GM18858 (cell line): ENCODE measurements around the gene RAB27A.

ENCODE experiments used
- ATAC-seq: cut with Tn5 transposase; IDR thresholded peaks from one replicate; pipeline ENCODE4 v1.9.1; 2021; ENCODE audit not compliant: unreplicated experiment

RAB27A gene

GRCh38 chr15:55230051-55230670 lies 59.5 kb downstream of the RAB27A start:
- no peak for ATAC-seq

- no peak for ATAC-seq
These were observed 63.5 kb downstream of the RAB27A start for GRCh38 chr15:55226127-55226526.

GRCh38 chr15:55224892-55225291 lies 64.7 kb downstream of the RAB27A start:
- no peak for ATAC-seq

GRCh38 chr15:55222588-55222987 lies 67.0 kb downstream of the RAB27A start:
- ATAC-seq = peak; percentile 70

- ATAC-seq = peak; percentile 30
These were observed 68.3 kb downstream of the RAB27A start for GRCh38 chr15:55221090-55222011.

- ATAC-seq = no peak
These were observed 69.0 kb downstream of the RAB27A start for GRCh38 chr15:55220606-55221005.

- no peak for ATAC-seq
These were observed 71.6 kb downstream of the RAB27A start for GRCh38 chr15:55218056-55218455.

GRCh38 chr15:55204464-55204863 lies 85.1 kb downstream of the RAB27A start:
- ATAC-seq = no peak

- ATAC-seq = no peak
These were observed 87.4 kb downstream of the RAB27A start for GRCh38 chr15:55202206-55202605.

- ATAC-seq = no peak
These were observed 90.9 kb downstream of the RAB27A start for GRCh38 chr15:55198706-55199105.

GRCh38 chr15:55197719-55198118 lies 91.9 kb downstream of the RAB27A start:
- no peak for ATAC-seq

GRCh38 chr15:55197362-55197705 lies 92.3 kb downstream of the RAB27A start:
- peak; percentile 3 for ATAC-seq

GRCh38 chr15:55196458-55197361 lies 92.9 kb downstream of the RAB27A start, which contains the start of gene RSL24D1:
Gene RSL24D1 (minus strand): TSS chr15:55196941. CDS start chr15:55196890, 51 bp downstream.
- ATAC-seq = peak; percentile 93

GRCh38 chr15:55195996-55196395 lies 93.6 kb downstream of the RAB27A start:
- ATAC-seq = no peak

- ATAC-seq = no peak
These were observed 95.4 kb downstream of the RAB27A start for GRCh38 chr15:55194256-55194655.

- no peak for ATAC-seq
These were observed 103.3 kb downstream of the RAB27A start for GRCh38 chr15:55186331-55186730.

- no peak for ATAC-seq
These were observed 105.9 kb downstream of the RAB27A start for GRCh38 chr15:55183679-55184078.

- no peak for ATAC-seq
These were observed 110.5 kb downstream of the RAB27A start for GRCh38 chr15:55179141-55179540.

- ATAC-seq = no peak
These were observed 119.3 kb downstream of the RAB27A start for GRCh38 chr15:55170361-55170760.

- peak; percentile 94 for ATAC-seq
These were observed 121.2 kb downstream of the RAB27A start for GRCh38 chr15:55168350-55168974.

GRCh38 chr15:55164284-55164683 lies 125.3 kb downstream of the RAB27A start:
- ATAC-seq = no peak
